A673 (cell line): Measurements from ENCODE around the gene AKAP14. TPM values are rescaled to one million over a fixed set of nuclear protein-coding genes. Genes with fewer than 3 reads are reported as not detected.

Experiments used
- BruUV-seq: library from RNA; stranded (reverse); fragments of 400-500 nt; replicated peaks from 2 replicates; lab custom pipeline; 2021; lab: Mats Ljungman, UMichigan
- CTCF ChIA-PET: fragments of 300-600 bp; sonication (Branson Sonifier 250); formaldehyde crosslinking; loops from one replicate; lab custom pipeline; 2022; ENCODE audit warnings: antibody characterized with exemption; lab: Charles Lee
- POLR2A ChIA-PET: fragments of 300-600 bp; sonication (Branson Sonifier 250); formaldehyde crosslinking; loops from one replicate; lab custom pipeline; 2022; ENCODE audit warnings: antibody characterized with exemption; ENCODE audit not compliant: low non-redundant PET; lab: Charles Lee
- DNase-seq: peaks from one replicate; pipeline ENCODE4 v3.0.0-alpha.2; 2015; ENCODE audit warnings: low spot score
- H3K27ac ChIP-seq: fragments of 200-600 bp; sonication (generic); 2 replicates; pipeline ENCODE4 v1.5.1; 2016; ENCODE audit warnings: mixed run types, low read depth, mild to moderate bottlenecking, mixed read lengths, antibody characterized with exemption, low read length; ENCODE audit not compliant: poor library complexity, severe bottlenecking
- H3K27me3 ChIP-seq: fragments of 200-600 bp; sonication (generic); replicated peaks from 2 replicates; pipeline ENCODE4 v1.6.1; 2017; ENCODE audit warnings: mixed run types, low read depth, mild to moderate bottlenecking, mixed read lengths, antibody characterized with exemption, low read length; ENCODE audit not compliant: insufficient read depth, poor library complexity
- H3K36me3 ChIP-seq: fragments of 200-600 bp; sonication (generic); 2 replicates; pipeline ENCODE4 v1.6.1; 2016; ENCODE audit warnings: mixed run types, mild to moderate bottlenecking, mixed read lengths, antibody characterized with exemption, low read length; ENCODE audit not compliant: insufficient read depth, poor library complexity, severe bottlenecking
- H3K4me1 ChIP-seq: fragments of 200-600 bp; sonication (generic); 2 replicates; pipeline ENCODE4 v1.6.1; 2017; ENCODE audit warnings: mixed run types, mild to moderate bottlenecking, mixed read lengths, antibody characterized with exemption, low read length; ENCODE audit not compliant: insufficient read depth, poor library complexity, severe bottlenecking
- H3K4me3 ChIP-seq: fragments of 200-600 bp; sonication (generic); 2 replicates; pipeline ENCODE4 v1.5.1; 2016; ENCODE audit warnings: low read depth, mixed run types, mild to moderate bottlenecking, mixed read lengths, low read length; ENCODE audit not compliant: poor library complexity, severe bottlenecking
- H3K9me3 ChIP-seq: fragments of 200-600 bp; sonication (generic); 2 replicates; pipeline ENCODE4 v1.6.1; 2016; ENCODE audit warnings: mixed run types, low read depth, mild to moderate bottlenecking, mixed read lengths, antibody characterized with exemption, low read length; ENCODE audit not compliant: poor library complexity, severe bottlenecking
- CTCF ChIP-seq: fragments of 300-800, 200-600 bp; sonication (generic); conservative IDR thresholded peaks from 2 replicates; pipeline ENCODE4 v1.5.1; 2017; ENCODE audit warnings: low read depth, mild to moderate bottlenecking, antibody characterized with exemption, low read length, moderate library complexity, mixed read lengths
- EZH2 ChIP-seq: fragments of 200-600 bp; sonication (generic); IDR thresholded peaks from 2 replicates; pipeline ENCODE4 v1.6.1; 2017; ENCODE audit warnings: borderline replicate concordance, low read depth, mild to moderate bottlenecking, mixed read lengths, antibody characterized with exemption, low read length; ENCODE audit not compliant: poor library complexity, severe bottlenecking
- intact Hi-C: fragments of 100-400 bp; cut with micrococcal nuclease; formaldehyde crosslinking; loops from one replicate; pipeline ENCODE4 v1.10.0; 2022; ENCODE audit not compliant: unreplicated experiment
- total RNA-seq: library from RNA; stranded (reverse); gene quantifications from 2 replicates; pipeline ENCODE4 v1.2.3, GENCODE V29; 2021

Gene AKAP14
- total RNA-seq, 1 experiment from 2014 or later = not detected

DNA sequence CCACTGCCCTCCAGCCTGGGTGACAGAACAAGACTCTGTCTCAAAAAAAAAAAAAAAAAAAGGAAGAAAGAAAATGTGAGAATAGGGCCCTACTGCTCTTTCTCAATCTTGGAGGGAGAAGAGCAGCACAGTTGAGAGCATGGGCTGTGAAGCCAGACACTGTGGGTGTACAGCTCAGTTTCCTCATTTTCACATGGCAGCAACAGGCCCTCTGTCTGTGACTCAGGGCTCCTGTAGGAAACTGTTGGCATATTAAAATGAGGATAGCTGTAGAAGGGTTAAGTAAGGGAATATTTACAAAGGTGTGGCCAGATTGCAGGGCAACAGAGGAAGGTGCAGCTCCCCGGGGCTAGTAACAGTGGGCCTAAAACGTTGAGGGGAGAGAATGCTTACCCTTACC, 3.4 kb downstream of the AKAP14 start:
- CTCF ChIA-PET = no interaction called here
- BruUV-seq = no TSS peak
- no peak overlapping the region for H3K27ac ChIP-seq
- intact Hi-C loops = no loop called here
- H3K36me3 ChIP-seq = no peaks in the 10 kb centered on the region
- POLR2A ChIA-PET = interaction anchor here (0.5 to 1.0 kb wide), 2 partner anchors 108 to 131 kb away, joined by 3 read pairs; partner anchors contain the start of gene RPL39
- DNase-seq = no peak
- no peaks in the 10 kb centered on the region for H3K27me3 ChIP-seq
- TF ChIP-seq CTCF (no peak), EZH2 (no peak)
- H3K4me1 ChIP-seq = no peaks in the 10 kb centered on the region
- no peaks in the 10 kb centered on the region for H3K9me3 ChIP-seq
- no peak overlapping the region for H3K4me3 ChIP-seq

DNA sequence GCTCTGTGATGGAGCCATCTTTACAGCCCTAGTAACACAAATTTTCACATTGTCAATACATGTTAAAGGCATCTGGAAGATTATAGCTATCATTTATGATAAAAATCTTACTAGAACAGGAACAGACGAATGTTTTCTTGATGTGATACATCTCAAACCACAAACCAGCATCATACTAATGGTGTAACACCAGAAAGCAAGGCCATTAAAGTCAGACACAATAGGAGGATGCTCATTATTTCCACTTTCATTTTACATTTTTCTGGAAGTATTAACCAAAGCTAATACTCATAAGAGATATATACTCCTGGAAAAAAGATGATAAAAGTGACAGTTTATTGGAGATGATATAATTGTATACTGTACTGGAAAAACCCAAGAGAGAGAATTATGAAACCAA, 5.3 kb downstream of the AKAP14 start:
- Histone ChIP-seq H3K9me3 (no peaks in the 10 kb centered on the region), H3K4me1 (no peaks in the 10 kb centered on the region), H3K36me3 (no peaks in the 10 kb centered on the region), H3K27ac (no peak overlapping the region), H3K27me3 (no peaks in the 10 kb centered on the region), H3K4me3 (no peak overlapping the region)
- POLR2A ChIA-PET = no interaction called here
- CTCF ChIA-PET = no interaction called here
- intact Hi-C loops = no loop called here
- no peak for TF ChIP-seq CTCF
- BruUV-seq = no TSS peak
- DNase-seq = no peak

- no peaks in the 10 kb centered on the region for H3K36me3 ChIP-seq
- no peak overlapping the region for H3K4me3 ChIP-seq
- no peak for DNase-seq
- H3K27me3 ChIP-seq = no peaks in the 10 kb centered on the region
- CTCF ChIA-PET = no interaction called here
- POLR2A ChIA-PET = no interaction called here
- no peaks in the 10 kb centered on the region for H3K4me1 ChIP-seq
- H3K27ac ChIP-seq = no peak overlapping the region
- intact Hi-C loops = no loop called here
- no peaks in the 10 kb centered on the region for H3K9me3 ChIP-seq
- no TSS peak for BruUV-seq
- TF ChIP-seq CTCF = no peak
- TF ChIP-seq EZH2 = no peak
Observed at GRCh38 chrX:119916310-119916709, 20.6 kb downstream of the AKAP14 start.
